ENCODE data around the gene SH3BGR.
A peak's percentile ranks its signal among the peaks of the same experiment; 100 is the strongest.

Gene SH3BGR

DNA sequence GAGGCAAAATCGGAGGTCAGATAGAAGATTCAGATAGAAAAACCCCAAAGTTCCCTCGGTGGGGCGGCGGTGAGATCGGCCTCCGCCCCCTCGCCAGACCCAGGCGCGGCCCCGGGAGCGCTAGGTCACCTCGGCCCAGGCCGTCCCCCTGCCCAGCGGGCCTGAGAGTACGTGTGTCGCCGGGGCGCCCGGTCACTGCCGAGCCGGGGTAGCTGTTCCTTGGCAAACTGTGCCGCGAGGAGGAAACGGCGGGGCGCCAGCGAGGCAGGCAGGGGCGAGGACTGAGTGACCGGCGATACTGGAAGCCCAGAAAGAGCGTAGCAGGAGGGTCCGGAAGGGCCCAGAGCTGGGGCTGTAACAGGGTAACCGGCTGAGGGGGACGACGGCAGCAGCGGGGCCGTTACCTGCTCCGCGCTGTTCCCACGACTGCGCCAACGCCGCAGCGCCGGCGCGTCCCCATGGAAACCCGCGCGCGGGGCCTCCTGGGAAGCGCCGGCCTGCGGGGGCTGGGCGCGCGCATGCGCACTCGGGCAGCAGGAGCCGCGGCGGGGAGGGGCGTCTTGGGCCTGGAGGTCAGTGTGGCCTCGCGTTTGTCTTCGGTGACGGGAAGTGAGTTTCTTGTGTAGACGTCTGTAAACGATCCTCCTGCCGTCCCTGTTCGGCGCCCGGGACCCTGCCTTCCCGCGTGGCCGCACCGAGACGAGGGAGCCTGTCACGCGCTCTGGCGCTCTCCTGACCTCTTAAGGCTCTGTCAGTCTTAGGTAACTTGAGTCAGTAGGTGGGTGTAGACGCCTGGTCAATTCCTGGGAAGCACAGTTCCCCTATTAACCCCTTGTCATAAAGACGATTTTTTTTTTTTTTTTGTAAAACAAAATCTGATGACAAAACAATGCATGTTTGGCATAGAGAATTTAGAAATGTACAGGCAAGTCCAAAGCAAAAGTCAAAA is 6.2 kb upstream of the SH3BGR start, which contains the start of gene LCA5L:
LCA5L (minus strand) TSS at position 458 of the 949 bp plus-strand sequence. CDS start 17,285 bp downstream, outside the sequence.
- DNase-seq (ENCODE audit: low spot score in 2 of 2) (peak; percentile 90 to 91), ATAC-seq (ENCODE audit: low read depth) (peak; percentile 90)
- Mint-ChIP-seq H3K4me1 (peaks cover 8% of the 10 kb centered on the region), H3K36me3 (no peaks in the 10 kb centered on the region), H3K9me3 (no peaks in the 10 kb centered on the region), H3K4me3 (peak within 1 kb of the TSS; percentile 91), H3K27me3 (peaks cover 18% of the 10 kb centered on the region), H3K27ac (peak within 1 kb of the TSS; percentile 93)

DNA sequence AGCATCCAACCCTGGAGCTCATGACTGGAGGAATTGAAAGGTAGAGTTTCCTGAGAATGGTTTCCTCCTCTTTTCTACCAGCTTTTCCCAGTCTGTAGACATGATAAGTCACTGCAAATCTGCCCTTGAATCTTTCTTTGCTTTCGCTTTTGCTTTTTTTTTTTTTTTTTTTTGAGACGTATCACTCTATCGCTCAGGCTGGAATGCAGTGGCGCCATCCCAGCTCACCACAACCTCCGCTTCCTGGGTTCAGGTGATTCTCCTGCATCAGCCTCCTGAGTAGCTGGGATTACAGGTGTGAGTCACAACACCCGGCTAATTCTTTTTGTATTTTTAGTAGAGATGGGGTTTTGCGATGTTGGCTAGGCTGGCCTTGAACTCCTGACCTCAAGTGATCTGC is 4.5 kb upstream of the SH3BGR start:
- Mint-ChIP-seq H3K27ac (no peak overlapping the region), H3K9me3 (no peaks in the 10 kb centered on the region), H3K4me3 (no peak overlapping the region), H3K36me3 (no peaks in the 10 kb centered on the region), H3K4me1 (peaks cover 8% of the 10 kb centered on the region), H3K27me3 (peaks cover 13% of the 10 kb centered on the region)
- ATAC-seq (ENCODE audit: low read depth) (no peak), DNase-seq (ENCODE audit: low spot score in 2 of 2) (no peak)

DNA sequence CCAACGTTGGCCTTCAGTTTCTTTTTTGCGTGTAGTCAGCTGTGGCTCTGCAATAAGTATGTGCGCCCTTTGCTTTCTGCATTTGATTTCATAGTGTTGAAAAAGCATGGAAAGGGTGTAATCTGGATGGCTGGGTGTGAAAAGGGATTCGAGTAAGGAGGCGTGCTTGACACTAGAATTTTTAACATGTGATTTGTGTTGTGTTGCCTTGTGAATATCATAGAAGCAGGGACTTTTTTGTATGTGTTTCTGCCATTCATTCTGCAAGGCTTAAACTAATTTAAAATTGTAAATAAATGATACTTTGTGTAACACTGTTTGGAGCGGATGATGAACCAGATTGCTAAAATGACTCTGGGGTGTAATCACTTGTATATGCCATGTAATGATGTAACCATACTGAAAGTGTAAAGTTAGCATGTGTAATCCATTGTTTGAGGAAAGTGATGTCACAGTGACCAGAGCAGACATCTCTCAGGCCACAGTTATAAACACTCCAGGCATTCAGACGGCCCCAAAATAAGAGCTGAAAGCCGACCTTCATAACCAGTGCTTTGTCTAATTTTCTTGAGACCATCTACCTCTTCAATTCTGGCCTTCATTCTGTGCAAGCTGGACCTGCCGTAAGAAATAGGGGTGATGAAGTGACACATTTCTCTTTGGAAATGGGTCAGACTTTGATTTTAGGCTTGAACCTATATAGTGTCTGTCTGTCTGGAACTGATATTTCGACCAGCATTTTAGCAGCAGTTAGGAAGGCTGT is 618 bp downstream of the SH3BGR start:
- H3K9me3 Mint-ChIP-seq, result no peaks in the 10 kb centered on the region
- no peak overlapping the region for H3K4me3 Mint-ChIP-seq
- no peak for DNase-seq (ENCODE audit: low spot score in 2 of 2)
- H3K4me1 Mint-ChIP-seq, result no peaks in the 10 kb centered on the region
- no peaks in the 10 kb centered on the region for H3K27me3 Mint-ChIP-seq
- no peaks in the 10 kb centered on the region for H3K36me3 Mint-ChIP-seq
- H3K27ac Mint-ChIP-seq, result no peak overlapping the region
- no peak for ATAC-seq (ENCODE audit: low read depth)

- DNase-seq (ENCODE audit: low spot score in 2 of 2) (no peak), ATAC-seq (ENCODE audit: low read depth) (no peak)
- H3K36me3 Mint-ChIP-seq, result no peaks in the 10 kb centered on the region
- H3K27me3 Mint-ChIP-seq, result no peaks in the 10 kb centered on the region
- no peaks in the 10 kb centered on the region for H3K9me3 Mint-ChIP-seq
- no peak overlapping the region for H3K27ac Mint-ChIP-seq
- H3K4me3 Mint-ChIP-seq, result no peak overlapping the region
- H3K4me1 Mint-ChIP-seq, result no peaks in the 10 kb centered on the region
Observed at GRCh38 chr21:39452970-39453342, 1.2 kb downstream of the SH3BGR start.

DNA sequence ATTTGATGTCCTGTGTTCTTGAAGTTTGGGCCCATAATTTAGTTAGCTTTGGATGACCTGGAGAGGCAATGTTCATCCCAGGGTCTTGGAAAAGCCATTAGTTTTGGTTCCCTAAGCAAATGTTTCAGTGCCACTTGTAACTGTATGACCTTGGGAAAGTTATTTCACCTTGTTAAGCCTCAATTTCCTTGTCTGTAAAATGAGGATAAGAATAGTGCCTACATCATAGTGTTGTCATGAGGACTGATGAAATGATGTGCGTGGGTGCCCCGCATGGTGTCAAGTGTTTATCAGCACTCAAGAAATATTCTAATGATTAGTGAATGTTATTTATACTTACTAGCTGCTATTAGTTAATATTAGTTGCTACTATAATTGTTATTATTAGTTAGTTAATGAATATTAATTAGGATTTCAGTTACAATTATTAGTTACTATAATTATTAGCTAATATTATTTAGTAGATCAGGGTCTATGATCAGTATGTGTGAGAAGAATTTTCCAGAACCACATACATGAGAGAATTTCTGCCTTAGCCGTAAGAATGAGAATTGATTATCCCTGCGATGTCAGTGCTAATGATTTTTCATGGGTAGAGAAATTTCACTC is 1.9 kb downstream of the SH3BGR start:
- no peaks in the 10 kb centered on the region for H3K9me3 Mint-ChIP-seq
- H3K4me3 Mint-ChIP-seq, result no peak overlapping the region
- H3K4me1 Mint-ChIP-seq, result no peaks in the 10 kb centered on the region
- H3K27me3 Mint-ChIP-seq, result no peaks in the 10 kb centered on the region
- no peak for DNase-seq (ENCODE audit: low spot score in 2 of 2)
- ATAC-seq (ENCODE audit: low read depth), result no peak
- H3K36me3 Mint-ChIP-seq, result no peaks in the 10 kb centered on the region
- H3K27ac Mint-ChIP-seq, result no peak overlapping the region

- Mint-ChIP-seq H3K36me3 (no peaks in the 10 kb centered on the region), H3K4me1 (no peaks in the 10 kb centered on the region), H3K27me3 (no peaks in the 10 kb centered on the region), H3K4me3 (no peak overlapping the region), H3K27ac (no peak overlapping the region), H3K9me3 (no peaks in the 10 kb centered on the region)
- DNase-seq (ENCODE audit: low spot score in 2 of 2) (no peak), ATAC-seq (ENCODE audit: low read depth) (no peak)
Observed at GRCh38 chr21:39454949-39455668, 3.3 kb downstream of the SH3BGR start.

DNA sequence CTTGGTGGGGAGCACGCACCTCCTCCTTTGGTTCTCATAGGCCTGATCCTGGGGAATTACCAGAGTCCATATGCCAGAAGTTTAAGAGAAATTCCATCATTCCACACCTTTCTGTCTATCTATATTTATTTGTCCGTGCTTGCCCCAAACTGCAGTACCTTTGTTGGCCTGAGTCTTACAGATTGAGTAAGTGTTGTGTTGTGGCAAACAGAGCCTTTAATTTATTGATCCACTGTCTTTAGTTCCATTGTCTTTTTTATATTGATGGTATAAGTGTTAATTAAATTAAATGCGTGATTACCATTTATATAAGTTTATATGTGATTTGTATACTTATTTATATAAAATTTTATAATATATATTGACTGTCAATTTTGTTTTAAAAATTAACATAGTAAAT is 4.9 kb downstream of the SH3BGR start:
- H3K4me3 Mint-ChIP-seq, result no peak overlapping the region
- DNase-seq (ENCODE audit: low spot score in 2 of 2) (no peak), ATAC-seq (ENCODE audit: low read depth) (no peak)
- no peaks in the 10 kb centered on the region for H3K27me3 Mint-ChIP-seq
- peaks cover 2% of the 10 kb centered on the region for H3K4me1 Mint-ChIP-seq
- H3K36me3 Mint-ChIP-seq, result no peaks in the 10 kb centered on the region
- H3K9me3 Mint-ChIP-seq, result no peaks in the 10 kb centered on the region
- H3K27ac Mint-ChIP-seq, result no peak overlapping the region

DNA sequence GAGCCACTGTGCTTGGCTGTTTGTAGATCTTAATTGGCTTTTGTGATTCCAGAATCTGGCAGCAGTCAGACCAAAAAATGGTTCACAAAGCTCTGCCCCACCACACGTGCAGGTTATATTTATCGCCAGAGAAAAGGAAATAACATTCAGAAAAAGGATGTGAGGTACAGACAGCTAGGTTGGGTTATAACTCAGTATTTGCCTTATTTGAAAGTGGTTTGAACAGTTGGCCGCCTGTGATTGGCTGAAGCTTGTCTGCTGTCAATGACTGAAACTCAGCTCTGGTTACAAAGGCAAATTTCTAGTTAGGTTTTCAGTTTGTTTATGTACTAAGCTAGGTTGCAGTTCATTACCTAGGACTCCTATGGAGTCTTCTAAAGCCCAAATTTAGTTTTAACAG is 9.6 kb downstream of the SH3BGR start:
- Mint-ChIP-seq H3K4me3 (no peak overlapping the region), H3K27ac (no peak overlapping the region)
- ATAC-seq (ENCODE audit: low read depth), result peak; percentile 58

DNA sequence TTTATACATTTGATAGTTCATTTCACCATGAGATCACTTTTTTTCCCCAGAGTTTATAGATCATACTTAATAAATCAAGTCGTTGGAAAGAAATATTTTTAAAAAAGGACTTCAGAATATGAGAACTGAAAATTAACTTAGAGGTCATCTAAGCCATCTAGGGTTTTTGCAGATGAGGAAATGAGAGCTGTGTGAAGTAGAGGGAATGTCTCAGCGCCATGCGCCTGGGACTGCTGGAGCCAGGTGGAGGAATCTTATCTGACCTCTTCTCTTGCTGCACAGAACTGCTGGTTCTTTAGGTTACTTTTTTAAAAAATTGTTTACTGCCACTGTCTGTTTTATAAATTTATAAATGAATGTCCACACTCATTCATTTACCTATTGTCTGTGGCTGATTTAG is 11.5 kb downstream of the SH3BGR start:
- H3K27me3 Mint-ChIP-seq, result no peaks in the 10 kb centered on the region
- no peak overlapping the region for H3K4me3 Mint-ChIP-seq
- DNase-seq (ENCODE audit: low spot score in 2 of 2) (no peak), ATAC-seq (ENCODE audit: low read depth) (no peak)
- H3K27ac Mint-ChIP-seq, result no peak overlapping the region
- H3K9me3 Mint-ChIP-seq, result no peaks in the 10 kb centered on the region
- H3K4me1 Mint-ChIP-seq, result peaks cover 2% of the 10 kb centered on the region
- H3K36me3 Mint-ChIP-seq, result peaks cover 3% of the 10 kb centered on the region

More for the DNA sequence above, 9.6 kb downstream of the SH3BGR start:
- DNase-seq (ENCODE audit: low spot score in 2 of 2), result no peak
- peaks cover 1% of the 10 kb centered on the region for H3K36me3 Mint-ChIP-seq
- H3K27me3 Mint-ChIP-seq, result no peaks in the 10 kb centered on the region
- peaks cover 2% of the 10 kb centered on the region for H3K4me1 Mint-ChIP-seq
- H3K9me3 Mint-ChIP-seq, result no peaks in the 10 kb centered on the region

- Mint-ChIP-seq H3K27ac (no peak overlapping the region), H3K36me3 (peaks cover 5% of the 10 kb centered on the region), H3K4me1 (no peaks in the 10 kb centered on the region), H3K27me3 (peaks cover 2% of the 10 kb centered on the region), H3K4me3 (no peak overlapping the region), H3K9me3 (peaks cover 1% of the 10 kb centered on the region)
- ATAC-seq (ENCODE audit: low read depth) (no peak), DNase-seq (ENCODE audit: low spot score in 2 of 2) (no peak)
Observed at GRCh38 chr21:39466584-39466983, 14.8 kb downstream of the SH3BGR start.

DNA sequence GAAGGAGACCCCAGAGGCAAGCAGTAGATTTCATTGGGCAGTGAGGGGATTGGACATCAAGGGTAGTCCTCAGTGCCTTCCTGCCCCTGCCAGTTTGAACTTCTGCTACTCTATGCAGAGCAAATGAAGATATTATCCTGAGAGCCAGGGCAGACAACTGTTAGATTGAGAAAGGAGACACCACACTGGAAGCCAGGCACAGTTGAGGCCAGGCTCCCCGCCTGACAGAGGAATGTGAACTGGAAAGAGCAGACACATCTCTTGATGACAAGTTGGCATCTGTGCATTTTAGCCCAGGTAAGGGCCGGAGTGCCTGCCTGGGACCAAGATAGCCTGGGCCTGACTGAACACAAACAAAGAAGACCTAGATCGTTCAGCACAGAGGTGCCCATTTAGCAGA is 16.0 kb downstream of the SH3BGR start:
- H3K4me1 Mint-ChIP-seq, result no peaks in the 10 kb centered on the region
- H3K36me3 Mint-ChIP-seq, result peaks cover 5% of the 10 kb centered on the region
- DNase-seq (ENCODE audit: low spot score in 2 of 2), result no peak
- peaks cover 2% of the 10 kb centered on the region for H3K27me3 Mint-ChIP-seq
- ATAC-seq (ENCODE audit: low read depth), result no peak
- no peak overlapping the region for H3K4me3 Mint-ChIP-seq
- peaks cover 2% of the 10 kb centered on the region for H3K9me3 Mint-ChIP-seq
- H3K27ac Mint-ChIP-seq, result no peak overlapping the region

GRCh38 chr21:39468559-39468958 is 16.8 kb downstream of the SH3BGR start:
- Mint-ChIP-seq H3K9me3 (peaks cover 2% of the 10 kb centered on the region), H3K4me1 (no peaks in the 10 kb centered on the region), H3K4me3 (no peak overlapping the region), H3K27ac (no peak overlapping the region), H3K27me3 (peaks cover 2% of the 10 kb centered on the region), H3K36me3 (peaks cover 5% of the 10 kb centered on the region)
- ATAC-seq (ENCODE audit: low read depth) (no peak), DNase-seq (ENCODE audit: low spot score in 2 of 2) (no peak)

DNA sequence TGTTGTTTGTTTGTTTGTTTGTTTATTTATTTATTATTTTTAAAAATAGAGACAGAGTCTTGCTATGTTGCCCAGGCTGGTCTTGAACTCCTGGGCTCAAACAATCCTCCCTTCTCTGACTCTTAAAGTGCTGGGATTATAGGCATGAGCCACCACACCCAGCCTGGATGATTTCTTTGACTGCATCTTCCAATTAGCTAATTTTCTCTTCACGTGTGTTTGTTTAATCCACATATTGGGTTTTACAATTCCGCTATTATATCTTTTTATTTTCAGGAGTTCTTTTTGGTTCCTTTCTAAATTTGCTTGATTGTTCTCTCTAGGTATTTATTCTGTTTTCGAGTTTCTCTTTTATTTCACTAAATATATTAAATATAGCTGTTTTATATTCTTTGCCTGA is 19.8 kb downstream of the SH3BGR start:
- Mint-ChIP-seq H3K4me1 (no peaks in the 10 kb centered on the region), H3K36me3 (peaks cover 8% of the 10 kb centered on the region), H3K27ac (no peak overlapping the region), H3K27me3 (peaks cover 4% of the 10 kb centered on the region), H3K9me3 (peaks cover 6% of the 10 kb centered on the region), H3K4me3 (no peak overlapping the region)
- DNase-seq (ENCODE audit: low spot score in 2 of 2) (no peak), ATAC-seq (ENCODE audit: low read depth) (no peak)
